ENCODE data around the gene MEGF10.
"Not testable (repeated sequence)": the region's sequence is repeated elsewhere in the genome, so short reads cannot be mapped to it uniquely, and the experiment has no call there.

Gene MEGF10

GRCh38 chr5:127298656-127299055, 8.1 kb downstream of the MEGF10 start:
- no peak for DNase-seq

- DNase-seq, result no peak
Observed at GRCh38 chr5:127299678-127300077, 9.1 kb downstream of the MEGF10 start.

- DNase-seq, result no peak
Observed at GRCh38 chr5:127302509-127302908, 11.9 kb downstream of the MEGF10 start.

GRCh38 chr5:127303404-127303803, 12.8 kb downstream of the MEGF10 start:
- DNase-seq, result no peak

- DNase-seq, result no peak
Observed at GRCh38 chr5:127305493-127305892, 14.9 kb downstream of the MEGF10 start.

- no peak for DNase-seq
Observed at GRCh38 chr5:127306036-127306435, 15.4 kb downstream of the MEGF10 start.

- DNase-seq, result no peak
Observed at GRCh38 chr5:127306647-127307046, 16.1 kb downstream of the MEGF10 start.

GRCh38 chr5:127307868-127308267, 17.3 kb downstream of the MEGF10 start:
- no peak for DNase-seq

GRCh38 chr5:127308325-127308724, 17.7 kb downstream of the MEGF10 start:
- not testable (repeated sequence) for DNase-seq

GRCh38 chr5:127308945-127309344, 18.3 kb downstream of the MEGF10 start:
- DNase-seq, result no peak

- DNase-seq, result no peak
Observed at GRCh38 chr5:127311349-127311748, 20.8 kb downstream of the MEGF10 start.

- no peak for DNase-seq
Observed at GRCh38 chr5:127311781-127312525, 21.4 kb downstream of the MEGF10 start.

- no peak for DNase-seq
Observed at GRCh38 chr5:127313379-127313778, 22.8 kb downstream of the MEGF10 start.

- peak; percentile 72 for DNase-seq
Observed at GRCh38 chr5:127313847-127314473, 23.4 kb downstream of the MEGF10 start.

GRCh38 chr5:127316011-127316410, 25.4 kb downstream of the MEGF10 start:
- no peak for DNase-seq

- not testable (repeated sequence) for DNase-seq
Observed at GRCh38 chr5:127317385-127317784, 26.8 kb downstream of the MEGF10 start.

GRCh38 chr5:127320032-127320965, 29.7 kb downstream of the MEGF10 start:
- peak; percentile 50 for DNase-seq

- no peak for DNase-seq
Observed at GRCh38 chr5:127321465-127321864, 30.9 kb downstream of the MEGF10 start.

- DNase-seq, result no peak
Observed at GRCh38 chr5:127322403-127322802, 31.8 kb downstream of the MEGF10 start.

- DNase-seq, result no peak
Observed at GRCh38 chr5:127324756-127325155, 34.2 kb downstream of the MEGF10 start.

GRCh38 chr5:127326431-127326830, 35.8 kb downstream of the MEGF10 start:
- no peak for DNase-seq

- DNase-seq, result no peak
Observed at GRCh38 chr5:127326976-127327755, 36.6 kb downstream of the MEGF10 start.

- peak; percentile 21 for DNase-seq
Observed at GRCh38 chr5:127330116-127330515, 39.5 kb downstream of the MEGF10 start.
